ENCODE measurements around the gene SEPTIN12.

The SEPTIN12 gene, protein sequence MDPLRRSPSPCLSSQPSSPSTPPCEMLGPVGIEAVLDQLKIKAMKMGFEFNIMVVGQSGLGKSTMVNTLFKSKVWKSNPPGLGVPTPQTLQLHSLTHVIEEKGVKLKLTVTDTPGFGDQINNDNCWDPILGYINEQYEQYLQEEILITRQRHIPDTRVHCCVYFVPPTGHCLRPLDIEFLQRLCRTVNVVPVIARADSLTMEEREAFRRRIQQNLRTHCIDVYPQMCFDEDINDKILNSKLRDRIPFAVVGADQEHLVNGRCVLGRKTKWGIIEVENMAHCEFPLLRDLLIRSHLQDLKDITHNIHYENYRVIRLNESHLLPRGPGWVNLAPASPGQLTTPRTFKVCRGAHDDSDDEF

DNA sequence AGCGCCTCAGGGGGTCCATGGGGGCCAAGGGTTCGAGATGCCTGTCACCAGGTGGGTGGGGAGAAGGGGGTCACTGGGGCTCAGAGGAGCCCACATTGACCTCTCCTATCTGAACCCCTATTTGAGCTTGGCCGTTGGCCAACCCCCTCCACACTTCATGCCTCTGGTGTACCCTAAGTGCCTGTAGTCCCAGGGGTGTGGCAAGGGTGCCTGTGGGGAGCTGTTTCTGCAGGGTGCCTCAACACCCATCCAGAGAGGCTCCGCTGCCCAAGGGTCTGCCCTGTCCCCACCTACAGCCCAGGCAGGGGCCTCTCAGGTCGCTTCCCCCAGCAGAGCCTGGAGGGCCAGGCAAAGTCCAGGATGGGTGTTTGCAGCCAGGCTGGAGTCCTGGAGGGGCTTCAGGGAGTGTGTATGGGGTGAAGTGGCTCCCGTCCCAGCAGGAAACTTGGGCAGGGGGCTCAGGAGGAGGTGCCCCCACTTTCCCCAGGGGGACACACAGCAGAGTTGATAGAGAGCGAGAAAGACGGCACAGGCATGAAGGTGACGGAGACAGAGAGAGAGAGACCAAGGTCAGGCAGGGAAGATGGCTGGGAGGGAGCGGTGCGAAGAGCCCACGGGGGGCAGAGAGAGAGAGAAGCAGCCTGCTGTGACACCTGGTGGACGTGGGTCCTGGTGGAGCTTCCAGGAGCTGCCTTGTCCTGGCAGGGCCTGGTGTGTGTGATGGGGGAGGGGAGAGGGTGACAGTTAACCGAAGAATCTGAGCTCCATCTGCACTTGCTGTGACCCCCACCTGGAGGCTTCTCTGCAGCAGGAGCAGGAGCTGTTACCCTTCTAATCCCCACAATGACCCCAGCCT, at the start of gene SEPTIN12:
Gene SEPTIN12 (minus strand): TSS at position 719 of the 856 bp plus-strand sequence. CDS start 700 bp downstream, at position 19.
- no peak for DNase-seq (ENCODE audit: low read depth)

DNA sequence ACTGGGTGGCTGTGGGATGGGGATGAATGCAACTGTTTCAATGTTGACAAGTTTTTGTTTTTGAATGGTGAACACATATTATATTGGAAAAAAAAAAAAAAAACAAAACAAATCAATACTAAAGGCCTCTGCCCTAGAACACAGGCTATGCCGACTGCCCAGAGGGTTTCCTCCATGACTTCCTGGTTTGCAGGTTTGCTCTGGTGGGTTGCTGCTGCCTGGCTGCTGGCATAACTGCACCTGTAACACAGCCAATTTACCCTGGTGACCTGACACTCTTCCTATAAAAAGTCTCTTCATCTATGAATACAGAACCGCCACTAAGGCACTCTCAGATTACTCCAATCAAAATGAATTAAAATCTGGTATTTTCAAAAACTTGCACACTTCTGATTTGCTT, 48.6 kb upstream of the SEPTIN12 start:
- no peak for DNase-seq (ENCODE audit: low read depth)

- DNase-seq (ENCODE audit: low read depth) = no peak
Observed at GRCh38 chr16:4833584-4833983, 45.4 kb upstream of the SEPTIN12 start.

- DNase-seq (ENCODE audit: low read depth) = no peak
Observed at GRCh38 chr16:4832698-4833343, 44.7 kb upstream of the SEPTIN12 start.

DNA sequence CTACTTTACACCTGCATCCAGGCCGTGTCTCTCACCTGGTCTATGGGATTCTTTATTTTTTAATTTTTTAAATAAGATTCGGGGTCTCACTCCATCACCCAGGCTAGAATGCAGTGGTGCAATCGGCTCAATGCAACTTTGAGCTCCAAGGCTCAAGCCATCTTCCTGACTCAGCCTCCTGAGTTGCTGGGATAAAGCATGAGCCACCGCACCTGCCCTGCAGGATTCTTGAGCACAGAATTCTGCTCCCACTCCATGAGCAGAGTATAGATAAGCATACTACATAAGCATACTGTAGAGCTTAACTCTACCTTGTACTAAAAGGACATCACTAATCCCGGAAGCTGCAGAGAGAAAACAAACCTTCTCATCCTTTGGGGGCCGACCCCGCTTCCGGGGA, 43.5 kb upstream of the SEPTIN12 start:
- no peak for DNase-seq (ENCODE audit: low read depth)

GRCh38 chr16:4830408-4830807, 42.3 kb upstream of the SEPTIN12 start:
- DNase-seq (ENCODE audit: low read depth) = no peak

- DNase-seq (ENCODE audit: low read depth) = no peak
Observed at GRCh38 chr16:4828567-4829321, 40.6 kb upstream of the SEPTIN12 start.

- no peak for DNase-seq (ENCODE audit: low read depth)
Observed at GRCh38 chr16:4826980-4827379, 38.8 kb upstream of the SEPTIN12 start.

- no peak for DNase-seq (ENCODE audit: low read depth)
Observed at GRCh38 chr16:4826526-4826925, 38.4 kb upstream of the SEPTIN12 start.

DNA sequence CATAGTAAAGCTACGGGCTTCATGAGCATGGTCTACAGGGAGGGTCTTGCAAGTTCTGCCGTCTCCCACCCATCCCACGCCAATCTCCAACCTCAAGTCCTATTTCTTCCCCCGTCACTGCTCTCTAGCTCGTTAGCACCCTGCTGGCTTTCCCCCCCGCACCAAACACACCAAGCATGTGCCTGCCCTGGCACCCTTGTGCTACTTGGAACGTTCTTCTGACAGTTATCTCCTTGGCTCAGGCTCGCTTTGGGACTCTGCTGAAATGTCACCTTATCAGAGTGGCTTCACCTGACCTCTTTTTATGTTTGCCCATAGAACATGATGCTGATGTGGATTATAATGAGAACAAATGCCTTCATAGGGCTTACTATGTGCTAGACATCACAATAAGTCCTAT, 37.1 kb upstream of the SEPTIN12 start:
- no peak for DNase-seq (ENCODE audit: low read depth)

DNA sequence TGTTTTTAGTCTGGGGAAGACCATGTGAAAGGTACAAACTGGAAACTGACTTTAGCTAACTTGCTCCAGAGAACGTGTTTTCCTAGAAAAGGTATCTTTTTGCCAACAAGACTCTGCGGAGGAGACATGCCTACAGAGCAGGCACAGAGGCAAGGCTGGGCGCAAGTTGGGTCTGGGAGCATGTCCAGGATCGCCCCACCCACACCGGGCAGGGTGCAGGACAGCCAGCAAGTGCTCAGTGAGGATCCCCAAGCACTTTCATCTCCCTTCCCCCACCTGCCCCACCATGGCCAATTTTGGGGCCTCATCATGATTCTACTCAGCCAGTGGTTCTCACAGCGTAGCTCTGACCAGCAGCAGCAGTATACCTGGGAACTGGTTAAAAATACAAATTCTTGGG, 32.5 kb upstream of the SEPTIN12 start:
- no peak for DNase-seq (ENCODE audit: low read depth)

- DNase-seq (ENCODE audit: low read depth) = no peak
Observed at GRCh38 chr16:4814542-4815173, 26.5 kb upstream of the SEPTIN12 start.

DNA sequence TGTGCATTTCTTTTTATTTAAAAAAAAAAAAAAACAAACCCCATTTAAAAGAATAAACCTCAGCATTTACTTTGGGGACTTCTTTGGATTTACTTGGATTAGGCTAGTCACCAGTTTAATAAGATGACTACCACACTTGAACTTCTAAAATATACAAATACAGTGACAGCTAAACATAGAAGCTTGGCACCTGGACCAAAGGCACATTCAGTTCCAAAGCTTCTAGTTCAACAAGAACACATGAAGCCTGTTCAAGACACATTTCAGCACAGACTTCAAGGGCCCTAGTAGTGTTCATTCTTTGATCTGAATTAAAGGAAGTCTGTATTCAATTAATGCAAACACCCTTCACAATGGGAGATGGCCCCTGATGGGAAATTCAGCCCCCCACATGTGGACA, 25.9 kb upstream of the SEPTIN12 start:
- no peak for DNase-seq (ENCODE audit: low read depth)

DNA sequence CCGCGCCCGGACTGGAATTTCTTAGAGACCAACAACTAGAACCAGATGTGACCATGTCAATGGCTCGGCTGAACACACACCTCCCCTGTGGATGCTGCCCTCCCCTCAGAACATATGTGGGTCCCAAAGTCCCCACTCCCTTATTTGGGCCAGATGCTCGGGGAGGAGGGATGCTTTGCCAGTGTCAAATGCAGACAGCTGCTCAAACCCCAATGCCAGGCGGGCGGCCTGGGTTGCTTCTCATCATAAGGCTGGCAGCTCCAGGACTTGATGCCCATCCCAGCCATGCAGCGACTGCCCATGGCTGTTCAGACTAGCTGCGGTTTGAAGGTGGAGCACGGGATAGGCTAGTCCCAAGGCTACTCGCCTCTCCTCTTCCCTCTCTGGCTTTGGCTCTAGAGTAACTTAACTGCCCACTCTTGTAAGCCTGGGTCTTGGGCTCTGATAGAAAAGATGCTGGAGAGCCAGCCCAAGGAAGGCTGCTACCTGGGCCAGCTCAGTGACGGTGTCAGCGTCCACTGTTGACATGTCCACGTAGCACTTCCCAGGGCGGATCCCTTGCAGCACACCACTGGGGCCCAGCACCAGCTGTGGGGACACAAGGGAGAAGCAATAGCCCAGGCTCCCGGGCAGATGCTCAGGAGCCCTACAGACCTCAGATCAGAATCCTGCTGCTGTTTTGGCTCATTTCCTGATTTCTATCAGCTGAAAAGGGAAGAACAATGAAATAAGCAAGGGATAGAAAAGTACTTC, 25.3 kb upstream of the SEPTIN12 start:
- DNase-seq (ENCODE audit: low read depth) = no peak

DNA sequence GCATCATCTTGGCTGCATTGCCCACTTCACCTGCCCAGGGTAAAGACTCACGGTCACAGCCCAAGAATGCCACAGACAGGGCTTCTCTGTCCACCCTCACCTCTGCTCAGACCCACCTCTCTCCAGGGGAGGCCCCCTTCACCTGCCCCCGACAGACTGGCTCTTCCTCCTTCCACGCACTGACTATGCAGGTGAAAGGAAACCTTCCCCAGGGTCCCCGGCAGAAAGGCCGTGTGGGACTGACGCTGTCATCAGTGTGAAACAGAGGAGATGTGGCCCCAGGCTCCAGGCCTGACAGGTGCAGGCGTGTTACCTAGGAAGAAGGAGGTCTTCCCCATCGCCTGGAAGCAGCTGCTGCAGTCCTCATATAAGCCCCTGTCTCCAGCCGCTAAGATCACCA, 23.6 kb upstream of the SEPTIN12 start:
- no peak for DNase-seq (ENCODE audit: low read depth)

DNA sequence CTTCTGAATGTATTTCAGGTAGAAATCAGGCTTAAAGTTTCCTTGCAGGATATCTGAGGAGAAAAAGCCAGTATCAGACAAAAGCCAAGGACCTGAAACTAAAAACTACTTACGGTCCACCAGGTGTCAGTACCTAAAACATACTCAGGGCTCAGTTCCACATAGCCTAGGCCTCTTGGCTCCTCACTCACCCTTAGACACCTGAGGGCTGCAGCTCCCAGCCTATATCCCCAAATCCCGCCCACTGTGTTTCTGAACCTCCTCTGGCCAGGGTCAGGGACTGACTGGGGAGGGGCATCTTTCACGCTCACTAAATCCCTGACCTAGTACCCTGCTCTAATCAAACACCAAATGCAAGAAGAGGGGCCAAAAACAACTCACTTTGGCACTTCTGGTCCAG, 23.1 kb upstream of the SEPTIN12 start:
- DNase-seq (ENCODE audit: low read depth) = no peak

- no peak for DNase-seq (ENCODE audit: low read depth)
Observed at GRCh38 chr16:4806280-4806679, 18.1 kb upstream of the SEPTIN12 start.

DNA sequence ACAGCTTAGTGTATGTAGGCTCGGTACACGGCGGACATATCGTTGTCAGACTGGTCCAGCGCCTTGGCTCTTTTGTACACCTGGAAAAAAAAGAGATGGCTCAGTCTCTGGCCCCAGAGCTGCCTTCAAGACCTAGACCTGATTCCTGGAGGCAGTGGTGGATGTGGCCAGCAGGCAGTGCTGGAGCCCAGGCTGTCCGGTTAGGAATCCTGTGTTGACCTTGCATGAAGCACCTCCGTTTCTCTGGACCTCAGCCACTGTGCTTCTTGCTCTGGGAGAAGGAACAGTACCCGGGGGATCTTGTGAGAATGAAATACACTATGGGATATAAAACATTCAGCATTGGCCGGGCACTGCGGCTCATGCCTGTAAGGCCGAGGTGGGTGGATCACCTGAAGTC, 17.1 kb upstream of the SEPTIN12 start:
- DNase-seq (ENCODE audit: low read depth) = no peak

DNA sequence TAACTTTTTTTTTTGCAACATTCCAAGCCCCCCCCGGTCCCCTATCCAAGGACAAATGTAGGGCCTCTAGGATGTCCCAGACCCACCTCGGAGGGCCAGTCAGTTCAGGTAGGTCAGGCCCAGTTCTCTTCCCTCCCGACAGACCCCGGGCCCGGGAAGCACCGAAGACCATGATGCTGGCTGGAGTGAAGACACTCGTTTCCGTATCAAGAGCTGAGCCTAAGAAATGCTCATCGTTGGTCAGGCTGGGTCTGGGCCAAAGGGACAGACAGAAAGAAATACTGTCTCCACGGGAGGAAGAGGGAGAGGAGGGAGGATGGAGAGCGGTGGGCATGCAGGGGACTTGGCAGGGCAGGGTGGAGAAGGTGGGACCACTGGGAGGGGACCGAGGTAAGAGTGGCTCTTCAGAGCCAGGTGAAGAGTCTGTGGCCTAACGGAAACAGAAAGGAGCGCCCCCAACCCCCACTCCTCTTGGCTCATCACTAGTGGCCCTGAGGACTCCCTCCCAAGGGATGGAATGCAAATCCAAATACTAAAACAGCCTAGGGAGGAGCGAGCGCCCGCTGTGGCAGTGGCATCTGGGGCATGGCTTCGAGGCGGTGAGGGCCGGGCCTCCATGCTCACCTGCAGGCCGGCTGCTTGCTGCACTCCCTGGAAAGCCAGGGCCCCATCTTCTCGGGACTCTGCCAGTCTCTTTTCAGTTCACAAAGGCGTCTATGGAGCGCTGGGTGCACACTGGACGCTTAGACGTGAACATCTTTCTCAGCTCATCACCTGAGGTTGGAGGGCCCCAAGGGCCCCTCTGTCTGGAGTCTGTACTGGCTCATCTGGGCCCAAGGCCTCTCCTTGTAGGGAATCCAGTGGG, 16.0 kb upstream of the SEPTIN12 start:
- no peak for DNase-seq (ENCODE audit: low read depth)

DNA sequence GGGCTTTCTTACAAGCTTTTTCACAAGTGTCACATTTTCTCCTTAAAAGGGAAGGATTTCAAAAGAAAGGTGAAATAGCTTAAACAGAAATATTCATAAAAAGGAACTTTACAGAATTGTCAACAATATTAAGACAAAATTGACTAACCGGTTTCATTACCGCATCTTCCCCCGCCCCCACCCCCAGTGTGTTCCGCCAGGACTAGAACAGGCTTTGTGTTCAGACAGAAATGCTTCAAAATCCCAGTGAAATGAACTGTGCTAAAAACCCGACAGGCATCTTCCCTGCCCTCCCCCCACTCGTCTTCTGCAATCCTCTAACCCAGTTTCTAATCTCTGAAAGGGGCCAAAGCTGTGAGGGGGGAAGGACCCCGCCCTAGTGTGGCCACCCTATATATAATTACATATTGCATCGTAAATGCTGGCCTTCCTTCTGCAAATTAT, 15.3 kb upstream of the SEPTIN12 start:
- DNase-seq (ENCODE audit: low read depth) = no peak
